ENCODE measurements around the gene IFRD1.

- no peak for TF ChIP-seq ELF4 (IDR thresholded peaks at IDR 0.05)
- no peak for TF ChIP-seq SP1 (IDR thresholded peaks at IDR 0.05)
- TF ChIP-seq ARNT (IDR thresholded peaks at IDR 0.05) = no peak
- no peak for TF ChIP-seq FOXM1 (IDR thresholded peaks at IDR 0.05; ENCODE audit: borderline replicate concordance)
Observed at GRCh38 chr7:112504093-112504695, 53.9 kb downstream of the IFRD1 start.

All from HEK293T (cell line).